ENCODE results near the gene MUC12. TPM values are rescaled to one million over a fixed set of nuclear protein-coding genes. Genes with fewer than 3 reads are reported as not detected.

MUC12 gene
- total RNA-seq, 1 experiment from 2014 or later = 0.64 TPM

- TF ChIP-seq ZNF274 (IDR thresholded peaks at IDR 0.05; ENCODE audit: low read depth, low read length) = no peak
- no peak for TF ChIP-seq SIN3A (IDR thresholded peaks at IDR 0.05; ENCODE audit: low read depth)
- TF ChIP-seq REST (IDR thresholded peaks at IDR 0.05; ENCODE audit: low read depth) = no peak
- TF ChIP-seq FOSL1 (IDR thresholded peaks at IDR 0.05; ENCODE audit: low read depth) = no peak
- no peak for TF ChIP-seq POLR2AphosphoS5 (IDR thresholded peaks at IDR 0.05; ENCODE audit: low read depth, low read length)
- no peak for TF ChIP-seq CTCF (IDR thresholded peaks at IDR 0.05 in 2 of 3, conservative IDR thresholded peaks at IDR 0.05 in 1 of 3; ENCODE audit: borderline replicate concordance in 1 of 3, insufficient read depth in 1 of 3, low read depth in 2 of 3, low read length in 2 of 3)
- TF ChIP-seq CBX3 (IDR thresholded peaks at IDR 0.05; ENCODE audit: low read depth) = no peak
- no peak for TF ChIP-seq ELF1 (IDR thresholded peaks at IDR 0.05; ENCODE audit: borderline replicate concordance, low read depth)
- intact Hi-C loops (cut with micrococcal nuclease) = loop anchor here (10.0 kb wide), 1 partner anchor 231 kb away; no protein-coding TSS in a partner anchor
- H4K20me1 ChIP-seq (ENCODE audit: insufficient read depth) = no peaks in the 10 kb centered on the region
- peaks cover 46% of the 10 kb centered on the region for H3K27me3 ChIP-seq (ENCODE audit: insufficient read depth, low read length)
- DNase-seq (ENCODE audit: low read depth, low spot score) (no peak), ATAC-seq (no peak)
- peaks cover 6 to 23% of the 10 kb centered on the region in 2 experiments; a peak in 3 of 4 replicates for H3K4me1 ChIP-seq (ENCODE audit: control insufficient read depth in 1 of 2, insufficient read depth in 2 of 2, low read length in 2 of 2)
- BruUV-seq (replicated peaks) = no TSS peak
- CTCF ChIA-PET = no interaction called here
- H3K9ac ChIP-seq (ENCODE audit: low read length) = no peak overlapping the region
- no peak overlapping the region for H3K27ac ChIP-seq (ENCODE audit: low read depth, low read length)
- no peaks in the 10 kb centered on the region for H3K79me2 ChIP-seq (ENCODE audit: insufficient read depth, low read length)
- POLR2A ChIA-PET = no interaction called here
- no peaks in the 10 kb centered on the region for H3K9me2 ChIP-seq (ENCODE audit: insufficient read depth)
- no peak overlapping the region for H3K4me2 ChIP-seq (ENCODE audit: low read length)
- no peaks in the 10 kb centered on the region for H3K9me3 ChIP-seq (ENCODE audit: control insufficient read depth in 1 of 2, insufficient read depth in 1 of 2, low read depth in 1 of 2, low read length in 2 of 2)
- H3K4me3 ChIP-seq (replicated peaks in 1 of 2; ENCODE audit: low read depth in 1 of 2, low read length in 2 of 2) = no peak overlapping the region
- RAD21 ChIA-PET (ENCODE audit: low non-redundant PET in 1 of 2, low total read pairs in 2 of 2, uncharacterized antibody in 2 of 2, unreplicated experiment in 2 of 2) = no interaction called here
- no peaks in the 10 kb centered on the region for H3K36me3 ChIP-seq (ENCODE audit: control insufficient read depth in 1 of 2, insufficient read depth in 2 of 2, low read length in 2 of 2)
- H2AFZ ChIP-seq (ENCODE audit: low read depth, low read length, poor library complexity, severe bottlenecking) = no peak overlapping the region
These were observed 5.5 kb upstream of the MUC12 start for GRCh38 chr7:100963874-100964273.

Data from HCT116 (cell line).